H1 (cell line): ENCODE measurements around the gene LBX2. TPM values are rescaled to one million over a fixed set of nuclear protein-coding genes. Genes with fewer than 3 reads are reported as not detected.

Experiments
- CTCF ChIA-PET: fragments of 300-600 bp; sonication (Branson Sonifier 250); formaldehyde crosslinking; loops from one replicate; lab custom pipeline; 2021; ENCODE audit not compliant: partially characterized antibody; lab: Charles Lee
- POLR2A ChIA-PET: fragments of 300-600 bp; sonication (Branson Sonifier 250); formaldehyde crosslinking; loops from one replicate; lab custom pipeline; 2021; ENCODE audit warnings: inconsistent platforms; ENCODE audit not compliant: partially characterized antibody; lab: Charles Lee
- DNase-seq, 2 experiments: peaks; one replicate each; pipeline versions ENCODE4 v3.0.0 to v3.0.0-alpha.2; 2010 to 2022; ENCODE audit warnings: low spot score in 2 of 2, low read depth in 1 of 2, mixed read lengths in 1 of 2
- FAIRE-seq: peaks from 2 replicates; lab custom pipeline; 2011; peaks lifted over from hg19 to GRCh38; lab: Jason Lieb, UNC
- H2AFZ ChIP-seq: 2 replicates; pipeline ENCODE4 v1.8.1; 2012; ENCODE audit warnings: low read length, inconsistent platforms
- H2AK5ac ChIP-seq: 2 replicates; pipeline ENCODE4 v1.6.1; 2013; ENCODE audit warnings: low read depth, low read length
- H2BK120ac ChIP-seq: replicated peaks from 2 replicates; pipeline ENCODE3; 2013; ENCODE audit warnings: low read depth, low read length, inconsistent platforms
- H2BK12ac ChIP-seq: 2 replicates; pipeline ENCODE4 v1.6.1; 2013; ENCODE audit warnings: low read depth, low read length
- H2BK15ac ChIP-seq: 2 replicates; pipeline ENCODE4 v1.6.1; 2013; ENCODE audit warnings: low read length
- H2BK20ac ChIP-seq: 2 replicates; pipeline ENCODE4 v1.6.1; 2013; ENCODE audit warnings: low read length
- H2BK5ac ChIP-seq: 2 replicates; pipeline ENCODE4 v1.6.1; 2013; ENCODE audit warnings: low read depth, low read length
- H3K14ac ChIP-seq: 2 replicates; pipeline ENCODE4 v1.6.1; 2013; ENCODE audit warnings: inconsistent platforms; ENCODE audit not compliant: insufficient read length
- H3K18ac ChIP-seq: 2 replicates; pipeline ENCODE4 v1.6.1; 2013; ENCODE audit warnings: low read length; ENCODE audit errors: extremely low read depth
- H3K23ac ChIP-seq: 2 replicates; pipeline ENCODE4 v1.6.1; 2013; ENCODE audit warnings: inconsistent platforms; ENCODE audit not compliant: insufficient read length
- H3K23me2 ChIP-seq: 2 replicates; pipeline ENCODE4 v1.6.1; 2013; ENCODE audit warnings: low read depth, low read length
- H3K27ac ChIP-seq: 2 replicates; pipeline ENCODE4 v1.6.1; 2011; ENCODE audit warnings: low read depth, low read length, inconsistent platforms
- H3K27me3 ChIP-seq, 4 experiments: replicated peaks in 1 of 4; 1 replicate in 1 of 4; 2 replicates in 3 of 4; pipeline versions ENCODE4 v1.6.1 to v1.8.1; 2011 to 2013; ENCODE audit warnings: low read length in 3 of 4, mild to moderate bottlenecking in 3 of 4, inconsistent platforms in 2 of 4, mixed read lengths in 2 of 4, moderate library complexity in 1 of 4; ENCODE audit not compliant: control insufficient read depth in 3 of 4, insufficient read depth in 3 of 4; ENCODE audit errors: extremely low read depth in 1 of 4
- H3K36me3 ChIP-seq, 4 experiments: 2 replicates each; pipeline versions ENCODE4 v1.6.1 to v1.8.1; 2011 to 2013; ENCODE audit warnings: mild to moderate bottlenecking in 4 of 4, low read length in 3 of 4, moderate library complexity in 2 of 4, control low read depth in 1 of 4, inconsistent platforms in 1 of 4; ENCODE audit not compliant: insufficient read depth in 4 of 4, control insufficient read depth in 2 of 4
- H3K4ac ChIP-seq: replicated peaks from 2 replicates; pipeline ENCODE3; 2013; ENCODE audit warnings: low read length, low read depth, mixed read lengths, inconsistent platforms; ENCODE audit not compliant: insufficient read length
- H3K4me1 ChIP-seq, 4 experiments: replicated peaks in 1 of 4; 1 replicate in 1 of 4; 2 replicates in 3 of 4; pipeline versions ENCODE4 v1.6.1 to v1.8.1; 2011 to 2013; ENCODE audit warnings: low read length in 3 of 4, inconsistent platforms in 2 of 4, mixed read lengths in 1 of 4; ENCODE audit not compliant: insufficient read depth in 4 of 4, control insufficient read depth in 3 of 4
- H3K4me2 ChIP-seq, 2 experiments: 2 replicates each; pipeline versions ENCODE4 v1.6.1 to v1.8.1; 2011 to 2013; ENCODE audit warnings: low read depth in 2 of 2, low read length in 2 of 2, control low read depth in 1 of 2, inconsistent platforms in 1 of 2, mild to moderate bottlenecking in 1 of 2; ENCODE audit not compliant: insufficient read depth in 1 of 2
- H3K4me3 ChIP-seq, 4 experiments: fragments of 200-600, 300-600 bp in 1 of 4; sonication (generic), shearing (Covaris generic), sonication (Bioruptor Twin) in 1 of 4; 2 replicates each; pipeline versions ENCODE4 v1.5.1 to v1.8.1; 2011 to 2016; ENCODE audit warnings: low read length in 4 of 4, low read depth in 3 of 4, control low read depth in 2 of 4, inconsistent platforms in 2 of 4, mild to moderate bottlenecking in 2 of 4, mixed read lengths in 1 of 4, moderate library complexity in 1 of 4; ENCODE audit not compliant: insufficient read depth in 2 of 4; ENCODE audit errors: extremely low read depth in 1 of 4
- H3K56ac ChIP-seq: replicated peaks from 2 replicates; pipeline ENCODE3; 2013; ENCODE audit warnings: low read depth, mild to moderate bottlenecking, mixed read lengths, low read length, inconsistent platforms; ENCODE audit not compliant: insufficient read length
- H3K79me1 ChIP-seq: 2 replicates; pipeline ENCODE4 v1.6.1; 2013; ENCODE audit warnings: low read depth, low read length, control low read depth
- H3K79me2 ChIP-seq, 2 experiments: 2 replicates each; pipeline versions ENCODE4 v1.6.1 to v1.8.1; 2012 to 2013; ENCODE audit warnings: low read length in 2 of 2, mild to moderate bottlenecking in 2 of 2, inconsistent platforms in 1 of 2; ENCODE audit not compliant: insufficient read depth in 2 of 2, control insufficient read depth in 1 of 2
- H3K9ac ChIP-seq, 4 experiments: replicated peaks in 1 of 4; 1 replicate in 1 of 4; 2 replicates in 3 of 4; pipeline versions ENCODE4 v1.6.1 to v1.8.1; 2011 to 2013; ENCODE audit warnings: low read depth in 3 of 4, low read length in 3 of 4, control low read depth in 2 of 4, mild to moderate bottlenecking in 2 of 4, moderate library complexity in 2 of 4, inconsistent platforms in 1 of 4; ENCODE audit errors: extremely low read depth in 1 of 4
- H3K9me3 ChIP-seq, 2 experiments: 2 replicates each; pipeline versions ENCODE4 v1.6.1 to v1.8.1; 2012 to 2013; ENCODE audit warnings: mild to moderate bottlenecking in 2 of 2, moderate library complexity in 2 of 2, control low read depth in 1 of 2, inconsistent platforms in 1 of 2, low read depth in 1 of 2, low read length in 1 of 2, mixed read lengths in 1 of 2; ENCODE audit not compliant: insufficient read depth in 2 of 2
- H4K20me1 ChIP-seq, 2 experiments: replicated peaks in 1 of 2; 2 replicates each; pipeline versions ENCODE3 to v1.8.1; 2011 to 2013; ENCODE audit warnings: inconsistent platforms in 2 of 2, low read length in 2 of 2, mild to moderate bottlenecking in 1 of 2; ENCODE audit not compliant: insufficient read depth in 2 of 2, control insufficient read depth in 1 of 2
- H4K5ac ChIP-seq: 2 replicates; pipeline ENCODE4 v1.6.1; 2013; ENCODE audit warnings: low read length, low read depth, mixed read lengths, inconsistent platforms; ENCODE audit not compliant: insufficient read length
- H4K8ac ChIP-seq: 2 replicates; pipeline ENCODE4 v1.8.0; 2013; ENCODE audit warnings: mild to moderate bottlenecking, moderate library complexity, low read length, inconsistent platforms; ENCODE audit not compliant: insufficient read depth; ENCODE audit errors: extremely low read depth
- H4K91ac ChIP-seq: replicated peaks from 2 replicates; pipeline ENCODE3; 2013; ENCODE audit warnings: low read length, mixed read lengths, inconsistent platforms; ENCODE audit not compliant: insufficient read length
- ASH2L ChIP-seq: fragments of 200-600, 300-600 bp; sonication (generic); IDR thresholded peaks from one replicate; pipeline ENCODE4 v1.7.1; 2017; ENCODE audit warnings: low read length
- CBX5 ChIP-seq: fragments of 300-800, 300-1000 bp; sonication (generic); IDR thresholded peaks from 2 replicates; pipeline ENCODE4 v1.7.1; 2016; ENCODE audit warnings: antibody characterized with exemption, low read length, low read depth
- CEBPB ChIP-seq: IDR thresholded peaks from 2 replicates; pipeline ENCODE4 v1.6.1; 2012; ENCODE audit warnings: low read depth, low read length
- EZH2 ChIP-seq: fragments of 200-600 bp; sonication (generic); IDR thresholded peaks from 2 replicates; pipeline ENCODE4 v1.7.1; 2012; ENCODE audit warnings: low read depth, mild to moderate bottlenecking, moderate library complexity, low read length, inconsistent platforms; ENCODE audit not compliant: severe bottlenecking
- MAX ChIP-seq: IDR thresholded peaks from 2 replicates; pipeline ENCODE4 v1.6.1; 2012; ENCODE audit warnings: inconsistent platforms
- NANOG ChIP-seq: IDR thresholded peaks from 2 replicates; pipeline ENCODE4 v1.6.1; 2011; ENCODE audit warnings: low read length, low read depth, mild to moderate bottlenecking, inconsistent platforms; ENCODE audit not compliant: insufficient read depth, poor library complexity, severe bottlenecking
- POLR2AphosphoS5 ChIP-seq: IDR thresholded peaks from 2 replicates; pipeline ENCODE4 v1.6.1; 2011; ENCODE audit warnings: low read depth, low read length
- RAD21 ChIP-seq, 2 experiments: IDR thresholded peaks in 1 of 2; conservative IDR thresholded peaks in 1 of 2; 2 replicates each; pipeline ENCODE4 v1.6.1; 2011; ENCODE audit warnings: low read depth in 2 of 2, low read length in 2 of 2, improper control_type of control experiment in 1 of 2, inconsistent platforms in 1 of 2, mild to moderate bottlenecking in 1 of 2, moderate library complexity in 1 of 2
- SIN3A ChIP-seq, 2 experiments: IDR thresholded peaks in 1 of 2; conservative IDR thresholded peaks in 1 of 2; 2 replicates each; pipeline ENCODE4 v1.6.1; 2011 to 2012; ENCODE audit warnings: low read length in 2 of 2, improper control_type of control experiment in 1 of 2, low read depth in 1 of 2, mild to moderate bottlenecking in 1 of 2
- SP2 ChIP-seq: IDR thresholded peaks from 2 replicates; pipeline ENCODE4 v1.6.1; 2012; ENCODE audit warnings: mild to moderate bottlenecking, low read length, inconsistent platforms
- TAF7 ChIP-seq: optimal IDR thresholded peaks from 2 replicates; pipeline ENCODE3; 2011; ENCODE audit warnings: low read depth, mild to moderate bottlenecking, inconsistent platforms, low read length, moderate library complexity, borderline replicate concordance
- YY1 ChIP-seq: IDR thresholded peaks from 2 replicates; pipeline ENCODE4 v1.6.1; 2011; ENCODE audit warnings: low read depth, mild to moderate bottlenecking, low read length
- WGBS, 2 experiments: shearing (Covaris generic) in 1 of 2; methylation state at CpG; one replicate each; pipeline versions ENCODE4 v1.1.6 to v1.1.7; 2013 to 2015; ENCODE audit warnings: low lambda C conversion rate in 2 of 2, mixed read lengths in 2 of 2, inconsistent platforms in 1 of 2, low coverage in 1 of 2, missing lambda C conversion rate in 1 of 2; ENCODE audit not compliant: insufficient replicate concordance in 2 of 2, insufficient coverage in 1 of 2, insufficient read length in 1 of 2; ENCODE audit errors: extremely low coverage in 1 of 2, missing lambda C conversion rate in 1 of 2; 5-methylcytosine and 5-hydroxymethylcytosine counted together
- polyA plus RNA-seq, 7 experiments: library from polyadenylated mRNA; depleted of rRNA in 3 of 7; stranded (reverse) in 5 of 7; unstranded in 2 of 7; fragments of >200 nt in 5 of 7; fragments of 200-250 nt in 2 of 7; gene quantifications; 1 replicate in 5 of 7; 2 replicates in 1 of 7; 4 replicates in 1 of 7; pipeline versions ENCODE4 v1.2.1 to v1.2.3, GENCODE V29; 2011 to 2013; ENCODE audit warnings: missing spikeins in 2 of 7, mixed read lengths in 2 of 7
- total RNA-seq: library from RNA; stranded (reverse); fragmentation: NEBNext Ultra II Directional; extraction: Animal tissue kit (Norgen Biotek cat#: 25700); gene quantifications from 2 replicates; pipeline ENCODE4 v1.2.1, GENCODE V29; 2021

LBX2 gene
- total and polyA plus RNA-seq, 2 of the 8 experiments (the other 6 are each of a cell fraction or from before 2014, with no cell fraction given), result 0.27 TPM; not detected in 1

GRCh38 chr2:74546004-74546403 is 46.6 kb upstream of the LBX2 start:
- Histone ChIP-seq H2BK5ac (no peak overlapping the region), H3K23me2 (peaks cover 9% of the 10 kb centered on the region), H4K5ac (no peak overlapping the region), H2AK5ac (no peak overlapping the region), H4K20me1 (peaks cover 3% of the 10 kb centered on the region in 2 experiments), H2AFZ (no peak overlapping the region), H2BK12ac (no peak overlapping the region), H3K79me1 (no peaks in the 10 kb centered on the region), H2BK120ac (no peak overlapping the region), H3K9ac (no peak overlapping the region), H3K79me2 (no peaks in the 10 kb centered on the region), H3K23ac (no peak overlapping the region), H3K36me3 (no peaks in the 10 kb centered on the region), H3K27me3 (peaks cover 4 to 39% (median 21%) of the 10 kb centered on the region in 4 experiments), H3K18ac (no peak overlapping the region), H3K27ac (no peak overlapping the region), H3K9me3 (no peaks in the 10 kb centered on the region), H3K4me1 (peaks cover 3 to 10% (median 6%) of the 10 kb centered on the region in 4 experiments; a peak in 6 of 7 replicates), H3K14ac (no peak overlapping the region), H3K4me2 (no peak overlapping the region), H3K4ac (no peak overlapping the region), H3K56ac (no peak overlapping the region), H4K91ac (no peak overlapping the region), H3K4me3 (no peak overlapping the region), H4K8ac (no peak overlapping the region), H2BK20ac (no peak overlapping the region), H2BK15ac (no peak overlapping the region)
- POLR2A ChIA-PET, result interaction anchor here (0.6 to 5.2 kb wide), 4 partner anchors 9 to 48 kb away, joined by 3 to 39 read pairs (median 4); partner anchors contain the start of genes AUP1 and HTRA2
- 86% methylated on average over 3 of the region's 3 CpGs; no CpG with 5 or more reads in 1 of the 2 experiments for WGBS, 2 experiments
- CTCF ChIA-PET, result interaction anchor here (0.8 to 1.4 kb wide), 5 partner anchors 15 to 125 kb away, joined by 3 to 4 read pairs (median 3); partner anchors contain the start of genes C2orf81, CCDC142 and TTC31
- DNase-seq, result no peak
- FAIRE-seq, result no peak
- TF ChIP-seq CBX5 (no peak), RAD21 (IDR thresholded peaks at IDR 0.05 in 1 of 2, conservative IDR thresholded peaks at IDR 0.05 in 1 of 2; ENCODE audit: low read depth in 2 of 2, low read length in 2 of 2) (no peak), EZH2 (no peak), SP2 (no peak), TAF7 (no peak), YY1 (no peak), SIN3A (conservative IDR thresholded peaks at IDR 0.05 in 1 of 2, IDR thresholded peaks at IDR 0.05 in 1 of 2; ENCODE audit: low read depth in 1 of 2, low read length in 2 of 2) (no peak), CEBPB (no peak), ASH2L (no peak), MAX (no peak), NANOG (no peak), POLR2AphosphoS5 (no peak)
